Fibroblast of lung (primary cell): Measurements from ENCODE around the gene CREB3L1. TPM values are rescaled to one million over a fixed set of nuclear protein-coding genes. Genes with fewer than 3 reads are reported as not detected.
A peak's percentile ranks its signal among the peaks of the same experiment; 100 is the strongest.

Experiments
- DNase-seq, 2 donors: peaks; one replicate each; pipeline versions ENCODE4 v3.0.0 to v3.0.0-alpha.2; 2010; ENCODE audit warnings: low read depth in 2 of 2
- H2AFZ ChIP-seq: 2 replicates; pipeline ENCODE4 v1.5.1; 2012; ENCODE audit warnings: low read length, control low read depth, inconsistent platforms
- H3K27ac ChIP-seq: 2 replicates; pipeline ENCODE4 v1.5.1; 2011; ENCODE audit warnings: low read length, control low read depth; ENCODE audit not compliant: insufficient read depth
- H3K27me3 ChIP-seq: 2 replicates; pipeline ENCODE4 v1.5.1; 2011; ENCODE audit warnings: mild to moderate bottlenecking, low read length; ENCODE audit not compliant: control insufficient read depth, insufficient read depth
- H3K36me3 ChIP-seq: 2 replicates; pipeline ENCODE4 v1.5.1; 2011; ENCODE audit warnings: low read length; ENCODE audit not compliant: control insufficient read depth, insufficient read depth
- H3K4me1 ChIP-seq: 2 replicates; pipeline ENCODE4 v1.5.1; 2011; ENCODE audit warnings: low read length; ENCODE audit not compliant: control insufficient read depth, insufficient read depth; ENCODE audit errors: extremely low read depth
- H3K4me2 ChIP-seq: 2 replicates; pipeline ENCODE4 v1.5.1; 2011; ENCODE audit warnings: low read length, control low read depth; ENCODE audit not compliant: insufficient read depth; ENCODE audit errors: extremely low read depth
- H3K4me3 ChIP-seq, 4 experiments: fragments of 200-600 bp in 1 of 4; sonication (generic) in 1 of 4; replicated peaks in 1 of 4; 2 replicates each; pipeline ENCODE4 v1.5.1; 2011 to 2016; ENCODE audit warnings: low read length in 4 of 4, low read depth in 3 of 4, mild to moderate bottlenecking in 3 of 4, control low read depth in 2 of 4, inconsistent platforms in 1 of 4, mixed read lengths in 1 of 4; ENCODE audit not compliant: insufficient read depth in 1 of 4; ENCODE audit errors: control extremely low read depth in 1 of 4
- H3K79me2 ChIP-seq: 2 replicates; pipeline ENCODE4 v1.5.1; 2012; ENCODE audit warnings: mild to moderate bottlenecking, low read length, inconsistent platforms; ENCODE audit not compliant: control insufficient read depth, insufficient read depth
- H3K9ac ChIP-seq: 2 replicates; pipeline ENCODE4 v1.5.1; 2011; ENCODE audit warnings: mild to moderate bottlenecking, low read length, control low read depth; ENCODE audit not compliant: insufficient read depth
- H3K9me3 ChIP-seq: 2 replicates; pipeline ENCODE4 v1.5.1; 2012; ENCODE audit warnings: low read depth, low read length; ENCODE audit not compliant: control insufficient read depth, insufficient read depth
- H4K20me1 ChIP-seq: 2 replicates; pipeline ENCODE4 v1.5.1; 2011; ENCODE audit warnings: low read length; ENCODE audit not compliant: control insufficient read depth, insufficient read depth; ENCODE audit errors: extremely low read depth
- EZH2 ChIP-seq: IDR thresholded peaks from 2 replicates; pipeline ENCODE4 v1.5.1; 2012; ENCODE audit warnings: low read length, control low read depth, mild to moderate bottlenecking; ENCODE audit errors: missing control alignments
- polyA plus RNA-seq, 2 donors: library from polyadenylated mRNA; depleted of rRNA in 1 of 2; stranded (reverse) in 1 of 2; unstranded in 1 of 2; fragments of >200 nt; gene quantifications; 2 replicates each; pipeline ENCODE4 v1.2.1, GENCODE V29; 2011 to 2012; ENCODE audit warnings: missing spikeins in 1 of 2
- total RNA-seq: library from RNA; depleted of rRNA; stranded (reverse); fragments of >200 nt; gene quantifications from 2 replicates; pipeline ENCODE4 v1.2.1, GENCODE V29; 2014
- TF ChIP-seq, protein P1 (sequence below), 2 donors: IDR thresholded peaks in 1 of 2; conservative IDR thresholded peaks in 1 of 2; 1 replicate in 1 of 2; 2 replicates in 1 of 2; pipeline ENCODE4 v1.5.1; 2011 to 2012; ENCODE audit warnings: low read length in 2 of 2, control low read depth in 1 of 2, inconsistent platforms in 1 of 2, low read depth in 1 of 2, mild to moderate bottlenecking in 1 of 2

CREB3L1 gene
- total and polyA plus RNA-seq, 2 donors (not counting 1 experiment from before 2014, with no cell fraction given) = 18.8 to 28.4 TPM

DNA sequence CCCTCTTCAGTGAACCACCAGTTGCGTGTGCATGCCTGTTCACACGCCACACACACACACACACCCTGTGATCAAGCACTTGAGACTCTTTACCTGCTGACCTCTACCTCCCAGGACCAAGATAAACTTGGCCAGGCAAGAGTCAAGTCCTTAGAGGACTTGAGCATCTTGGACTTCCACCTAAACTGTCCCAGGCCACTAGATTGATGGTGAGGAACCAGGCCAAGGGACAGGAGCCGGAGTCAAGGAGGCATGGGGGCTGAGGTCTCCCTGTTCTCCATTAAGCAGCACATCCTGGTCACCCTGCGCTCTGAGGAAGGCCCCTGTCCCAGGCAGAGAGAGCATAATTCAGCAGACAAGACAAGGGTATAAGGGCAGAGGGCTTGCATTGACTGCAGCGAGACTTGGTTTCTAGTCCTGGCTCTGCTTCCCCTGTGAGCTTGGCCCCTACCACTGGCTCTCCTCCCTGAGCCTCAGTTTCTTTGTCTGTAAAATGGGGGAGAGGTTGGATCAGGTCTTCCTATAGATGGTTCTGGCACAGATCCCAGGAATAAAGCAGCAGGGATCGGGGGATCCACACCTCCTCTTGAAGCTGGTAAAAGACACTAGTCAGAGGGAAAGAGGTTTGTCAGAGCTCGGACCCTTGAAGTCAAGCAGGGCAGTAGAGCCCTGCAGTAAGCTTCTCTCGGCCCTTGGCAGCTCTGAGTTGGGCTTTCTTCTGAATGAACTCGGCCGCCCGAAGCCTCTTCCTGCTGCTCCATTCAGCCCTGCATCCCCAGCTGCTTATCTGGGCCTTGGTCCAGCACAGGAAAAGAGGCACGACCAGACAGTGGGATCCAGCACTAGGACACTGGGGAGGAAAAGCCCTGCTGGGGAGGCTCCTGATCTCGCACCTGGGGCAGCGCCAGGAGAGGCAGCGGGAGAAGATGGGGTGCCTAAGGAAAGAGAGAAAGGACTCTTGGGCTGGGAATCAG lies 2.0 kb downstream of the CREB3L1 start:
- Histone ChIP-seq H3K79me2 (peaks cover 64% of the 10 kb centered on the region), H2AFZ (no peak overlapping the region), H3K9me3 (no peaks in the 10 kb centered on the region), H3K4me1 (peaks cover 20% of the 10 kb centered on the region), H3K4me3 (peak overlapping the region; percentile 76 to 95 (median 92)), H3K36me3 (peaks cover 2% of the 10 kb centered on the region), H3K9ac (peak overlapping the region; percentile 69), H3K4me2 (peak overlapping the region; percentile 99), H3K27ac (peak overlapping the region; percentile 68), H3K27me3 (no peaks in the 10 kb centered on the region), H4K20me1 (no peaks in the 10 kb centered on the region)
- peak; percentile 80 to 81 for DNase-seq
- TF ChIP-seq, protein P1, sequence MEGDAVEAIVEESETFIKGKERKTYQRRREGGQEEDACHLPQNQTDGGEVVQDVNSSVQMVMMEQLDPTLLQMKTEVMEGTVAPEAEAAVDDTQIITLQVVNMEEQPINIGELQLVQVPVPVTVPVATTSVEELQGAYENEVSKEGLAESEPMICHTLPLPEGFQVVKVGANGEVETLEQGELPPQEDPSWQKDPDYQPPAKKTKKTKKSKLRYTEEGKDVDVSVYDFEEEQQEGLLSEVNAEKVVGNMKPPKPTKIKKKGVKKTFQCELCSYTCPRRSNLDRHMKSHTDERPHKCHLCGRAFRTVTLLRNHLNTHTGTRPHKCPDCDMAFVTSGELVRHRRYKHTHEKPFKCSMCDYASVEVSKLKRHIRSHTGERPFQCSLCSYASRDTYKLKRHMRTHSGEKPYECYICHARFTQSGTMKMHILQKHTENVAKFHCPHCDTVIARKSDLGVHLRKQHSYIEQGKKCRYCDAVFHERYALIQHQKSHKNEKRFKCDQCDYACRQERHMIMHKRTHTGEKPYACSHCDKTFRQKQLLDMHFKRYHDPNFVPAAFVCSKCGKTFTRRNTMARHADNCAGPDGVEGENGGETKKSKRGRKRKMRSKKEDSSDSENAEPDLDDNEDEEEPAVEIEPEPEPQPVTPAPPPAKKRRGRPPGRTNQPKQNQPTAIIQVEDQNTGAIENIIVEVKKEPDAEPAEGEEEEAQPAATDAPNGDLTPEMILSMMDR (conservative IDR thresholded peaks at IDR 0.05 in 1 of 2, IDR thresholded peaks at IDR 0.05 in 1 of 2; ENCODE audit: low read depth in 1 of 2, low read length in 2 of 2) = no peak
- TF ChIP-seq EZH2 = no peak

DNA sequence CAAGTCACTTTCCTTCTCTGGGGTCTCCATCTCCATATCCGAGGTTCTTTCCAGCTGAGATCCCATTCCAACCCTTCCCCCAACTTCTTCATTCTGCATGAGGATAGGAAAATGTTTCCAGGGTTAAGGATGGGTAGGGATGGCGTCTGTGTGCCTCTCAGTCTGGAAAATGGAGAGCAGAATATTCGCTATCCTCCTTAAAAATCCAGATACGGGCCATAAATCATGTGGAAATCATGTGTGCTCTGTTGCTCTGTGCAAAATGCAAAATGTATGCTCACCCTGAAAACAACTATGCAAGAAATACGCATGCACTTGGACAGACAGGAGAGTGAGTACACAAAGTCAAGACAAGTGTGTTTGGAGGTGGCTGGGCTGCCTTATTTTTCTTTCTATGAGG lies 3.2 kb downstream of the CREB3L1 start:
- no peak overlapping the region for H3K9ac ChIP-seq
- peaks cover 2% of the 10 kb centered on the region for H3K36me3 ChIP-seq
- H2AFZ ChIP-seq = no peak overlapping the region
- peak overlapping the region; percentile 89 for H3K4me2 ChIP-seq
- no peaks in the 10 kb centered on the region for H4K20me1 ChIP-seq
- H3K4me3 ChIP-seq = peak overlapping the region; percentile 32 to 91 (median 54)
- peaks cover 73% of the 10 kb centered on the region for H3K79me2 ChIP-seq
- peaks cover 27% of the 10 kb centered on the region for H3K4me1 ChIP-seq
- no peak for DNase-seq
- no peaks in the 10 kb centered on the region for H3K9me3 ChIP-seq
- H3K27me3 ChIP-seq = no peaks in the 10 kb centered on the region
- no peak overlapping the region for H3K27ac ChIP-seq
- TF ChIP-seq EZH2 = no peak
- TF ChIP-seq, protein P1 (conservative IDR thresholded peaks at IDR 0.05 in 1 of 2, IDR thresholded peaks at IDR 0.05 in 1 of 2; ENCODE audit: low read depth in 1 of 2, low read length in 2 of 2) = no peak

GRCh38 chr11:46281371-46281831 lies 3.9 kb downstream of the CREB3L1 start:
- H3K4me1 ChIP-seq = peaks cover 30% of the 10 kb centered on the region
- H3K4me3 ChIP-seq = peak overlapping the region; percentile 32 to 91 (median 54)
- peaks cover 2% of the 10 kb centered on the region for H3K36me3 ChIP-seq
- TF ChIP-seq, protein P1 (conservative IDR thresholded peaks at IDR 0.05 in 1 of 2, IDR thresholded peaks at IDR 0.05 in 1 of 2; ENCODE audit: low read depth in 1 of 2, low read length in 2 of 2) = no peak
- no peaks in the 10 kb centered on the region for H3K9me3 ChIP-seq
- peak overlapping the region; percentile 18 for H3K27ac ChIP-seq
- DNase-seq = peak; percentile 31 to 56
- H3K4me2 ChIP-seq = peak overlapping the region; percentile 89
- H2AFZ ChIP-seq = no peak overlapping the region
- H3K79me2 ChIP-seq = peaks cover 76% of the 10 kb centered on the region
- H4K20me1 ChIP-seq = no peaks in the 10 kb centered on the region
- H3K9ac ChIP-seq = no peak overlapping the region
- no peaks in the 10 kb centered on the region for H3K27me3 ChIP-seq
